HS-5 (cell line): ENCODE results near the gene ARID5B.

Experiments
- DNase-seq: peaks from one replicate; pipeline ENCODE4 v3.0.0-alpha.2; 2012; ENCODE audit warnings: low read depth

The ARID5B gene

DNA sequence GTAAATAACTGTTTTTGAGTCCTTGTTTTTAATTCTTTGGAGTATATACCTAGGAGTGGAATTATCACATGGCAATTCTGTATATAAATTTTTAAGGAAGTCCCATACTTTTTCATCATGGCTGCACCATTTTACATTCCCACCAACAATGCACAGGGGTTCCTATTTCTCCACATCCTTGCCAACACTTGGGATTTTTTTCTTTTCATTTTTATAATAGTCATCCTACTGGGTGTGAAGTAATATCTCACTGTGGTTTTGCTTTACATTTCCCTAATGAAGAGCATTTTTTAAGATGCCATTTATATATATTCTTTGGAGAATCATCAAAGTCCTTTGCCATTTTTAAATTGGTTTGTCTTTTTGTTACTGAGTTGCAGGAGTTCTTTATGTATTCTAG lies 89.7 kb downstream of the ARID5B start:
- DNase-seq: no peak

DNA sequence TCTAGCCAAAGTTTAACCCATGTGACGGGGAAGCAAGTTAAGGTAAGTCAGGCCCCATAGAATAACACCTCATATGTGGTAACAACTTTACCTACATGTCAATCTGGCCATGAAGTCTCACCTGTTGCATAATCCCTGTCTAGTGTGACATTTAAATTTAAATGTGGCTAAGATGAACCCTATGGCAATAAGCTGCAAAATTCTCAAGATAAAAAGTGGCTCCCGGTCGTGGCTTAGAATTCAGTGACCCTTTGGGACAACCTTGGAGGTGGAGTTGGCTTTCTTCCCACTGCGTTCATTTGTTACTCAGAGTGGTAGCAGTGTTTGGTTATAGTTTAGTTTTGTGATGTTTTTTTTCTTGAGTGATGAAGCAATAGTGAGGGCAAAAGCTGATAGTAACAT lies 90.6 kb downstream of the ARID5B start:
- DNase-seq: no peak

DNA sequence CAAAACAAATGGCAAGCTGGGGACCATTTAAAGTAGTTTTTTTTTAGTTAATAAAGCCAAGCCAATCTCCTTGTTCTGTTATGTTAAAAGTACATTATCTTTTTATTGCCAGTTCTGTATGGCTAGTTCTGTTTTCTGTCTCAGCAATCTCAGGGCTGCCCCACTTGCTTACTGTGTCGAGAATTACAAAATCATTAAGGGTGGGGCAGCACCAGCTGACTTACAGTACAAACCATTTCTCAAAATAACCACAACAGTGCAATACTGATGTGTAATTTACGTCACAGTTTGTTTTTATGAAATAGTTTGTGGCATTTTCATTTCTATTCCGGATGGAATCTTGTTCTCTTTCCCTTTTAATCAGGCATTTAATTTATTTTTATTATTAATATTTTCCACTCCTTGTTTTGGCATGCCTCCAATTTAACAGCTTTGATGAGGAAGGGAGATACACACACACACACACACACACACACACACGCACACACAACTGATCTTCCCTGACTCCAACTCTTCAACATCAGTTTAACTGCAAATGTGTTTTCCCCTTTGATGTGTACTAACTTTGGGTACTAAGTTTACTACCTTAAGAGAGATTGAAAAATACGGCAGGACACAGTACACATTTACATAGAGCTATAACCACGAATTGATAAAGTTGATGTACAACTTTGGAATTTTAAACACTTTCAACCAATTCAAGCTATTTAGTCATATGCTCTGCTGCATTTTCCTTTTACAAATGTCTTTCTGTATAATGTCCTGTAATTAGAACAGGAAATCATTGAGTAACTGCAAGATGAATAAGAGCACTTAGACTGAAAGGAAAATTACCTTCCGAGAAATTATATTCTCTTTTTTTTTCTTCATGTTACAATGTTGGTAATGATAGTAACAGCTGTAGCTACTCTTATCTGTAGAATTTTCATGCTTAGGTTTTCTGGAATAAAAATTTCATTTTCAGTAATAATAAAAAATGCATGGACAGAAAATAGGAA lies 91.5 kb downstream of the ARID5B start:
- DNase-seq: peak; percentile 37

DNA sequence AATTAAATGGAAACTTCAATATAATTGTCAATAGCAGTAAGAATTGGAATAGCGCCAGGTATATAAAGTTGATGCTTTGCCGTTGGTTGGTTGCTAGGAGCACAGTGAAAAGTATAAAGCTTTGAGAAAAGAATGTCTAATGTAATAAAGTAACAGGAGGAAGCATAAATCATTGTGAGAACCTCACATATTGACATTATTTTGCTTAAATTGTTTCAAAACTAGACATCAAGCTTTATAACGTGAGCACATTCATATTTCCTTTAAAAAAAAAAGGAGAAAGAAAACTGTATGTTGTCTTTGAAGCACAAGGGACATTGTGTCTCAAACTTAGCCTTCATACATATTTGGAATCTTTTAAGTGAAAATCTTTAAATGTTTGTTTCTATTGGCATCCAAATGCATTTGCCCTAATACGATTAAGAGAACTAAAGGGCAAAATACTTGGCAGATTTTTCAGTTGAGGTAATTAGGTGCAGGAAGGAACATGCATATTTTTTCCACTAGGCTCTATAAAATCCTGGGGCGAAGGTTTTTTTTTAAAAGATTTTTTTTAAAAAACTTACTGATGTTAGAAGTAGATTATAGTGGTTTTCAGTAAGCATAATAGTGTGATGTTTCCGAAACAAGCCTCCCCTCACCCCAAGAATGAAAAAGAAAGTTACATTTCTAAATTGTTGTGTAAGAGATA lies 92.4 kb downstream of the ARID5B start:
- DNase-seq: no peak

DNA sequence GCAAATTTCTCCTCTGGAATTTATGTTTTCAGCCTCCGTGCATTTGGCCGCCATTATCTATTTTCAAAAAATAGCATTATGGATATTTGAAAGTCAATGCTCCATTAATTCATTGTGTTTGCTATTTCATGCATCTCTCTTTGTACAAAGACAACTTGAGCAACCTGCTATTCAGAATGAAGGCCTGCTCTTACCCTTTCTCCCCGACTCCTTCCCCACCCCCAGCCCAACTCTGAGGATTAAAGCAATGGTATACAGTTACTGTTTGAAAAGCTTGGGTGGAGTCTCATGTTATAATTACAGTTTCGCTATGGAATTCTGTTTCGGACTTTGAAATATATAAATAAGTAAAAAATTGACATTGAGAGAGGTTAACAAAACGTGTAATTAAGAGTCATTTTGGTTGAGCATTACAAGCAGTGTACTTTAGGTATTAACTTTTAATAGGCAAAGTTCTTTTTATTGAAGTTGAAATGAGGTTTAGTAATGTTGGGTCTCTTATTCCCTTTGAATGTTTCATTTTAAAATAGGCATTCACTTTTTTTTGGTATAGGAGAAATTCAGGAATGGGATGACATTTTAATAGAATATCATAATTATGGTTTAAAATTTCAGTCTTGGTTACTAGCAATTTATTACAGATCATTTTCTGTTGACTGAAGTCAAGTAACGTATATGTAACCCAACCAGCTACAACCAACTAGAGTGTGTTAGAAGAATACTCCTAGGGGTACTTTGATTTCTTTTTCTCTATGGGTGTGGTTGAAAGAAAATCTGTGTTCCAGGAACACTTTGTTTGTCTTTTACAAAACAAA lies 93.1 kb downstream of the ARID5B start:
- DNase-seq: no peak

DNA sequence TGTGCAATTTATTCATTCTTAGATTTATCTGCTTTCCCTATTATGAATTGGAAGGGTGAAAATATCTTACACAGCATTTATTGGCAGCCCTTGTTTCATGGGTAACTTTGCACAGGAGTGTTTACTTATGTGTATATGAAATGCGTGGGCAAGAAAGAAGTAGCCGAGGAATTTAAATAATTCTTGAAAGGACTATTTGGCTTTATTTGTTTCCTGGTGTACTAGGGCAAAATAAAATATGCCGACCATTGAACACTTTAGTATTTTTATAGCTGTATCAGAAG lies 93.7 kb downstream of the ARID5B start:
- no peak for DNase-seq

DNA sequence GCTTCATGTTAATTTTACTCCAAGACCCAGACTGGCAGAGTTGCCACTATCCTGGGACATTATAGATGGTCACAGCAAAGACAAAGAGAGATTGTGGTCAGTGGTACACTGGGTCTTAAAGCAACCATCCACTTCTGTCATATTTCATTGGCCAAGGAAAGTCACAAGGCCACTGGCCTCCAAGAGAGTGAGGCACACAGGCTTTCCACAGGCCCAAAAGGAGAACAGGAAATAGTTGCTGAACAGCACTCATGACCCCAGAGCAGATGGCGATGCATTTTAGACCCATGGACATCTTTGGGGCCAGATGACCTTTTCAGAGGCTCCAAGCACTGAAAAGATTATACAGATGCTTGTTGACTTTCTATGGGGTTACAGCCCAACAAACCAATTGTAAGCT lies 97.4 kb downstream of the ARID5B start:
- DNase-seq: no peak

DNA sequence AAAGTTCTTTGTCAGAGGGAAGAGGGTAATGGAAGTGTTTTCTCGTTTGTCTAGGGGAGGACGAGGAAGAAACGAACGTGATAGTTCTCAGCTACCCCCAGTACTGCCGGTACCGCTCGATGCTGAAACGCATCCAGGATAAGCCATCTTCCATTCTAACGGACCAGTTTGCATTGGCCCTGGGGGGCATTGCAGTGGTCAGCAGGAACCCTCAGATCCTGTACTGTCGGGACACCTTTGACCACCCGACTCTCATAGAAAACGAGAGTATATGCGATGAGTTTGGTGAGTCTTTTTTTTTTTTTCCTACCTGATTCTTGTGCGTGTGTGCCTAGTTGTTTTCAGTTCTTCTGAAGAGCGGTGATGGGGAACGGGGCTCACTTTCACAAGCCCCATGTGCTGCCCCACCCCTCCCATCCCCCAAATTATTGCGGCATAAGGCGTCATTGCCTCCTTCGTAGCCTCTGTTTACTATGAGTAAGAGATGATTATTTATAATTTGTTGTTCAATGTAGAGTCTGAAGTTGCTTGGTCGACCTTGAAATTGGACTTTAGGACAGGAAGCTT lies 98.6 kb downstream of the ARID5B start:
- no peak for DNase-seq

DNA sequence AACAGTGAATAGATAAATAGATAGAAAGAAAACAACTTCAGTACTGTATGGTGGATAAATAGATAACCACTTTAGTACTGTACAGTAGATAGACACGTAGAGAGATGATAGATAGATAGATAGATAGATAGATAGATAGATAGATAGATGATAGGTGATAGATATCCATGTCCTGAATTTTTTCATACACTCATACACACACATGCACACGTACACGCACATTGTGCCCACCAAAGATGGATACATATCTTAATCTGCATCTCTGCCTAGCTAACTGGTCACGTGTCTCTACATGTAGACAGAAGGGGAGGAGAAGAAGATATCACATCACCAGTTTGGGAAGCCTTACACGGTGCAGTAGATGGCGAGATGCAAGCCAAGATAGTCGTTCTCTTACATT lies 99.2 kb downstream of the ARID5B start:
- DNase-seq: no peak

DNA sequence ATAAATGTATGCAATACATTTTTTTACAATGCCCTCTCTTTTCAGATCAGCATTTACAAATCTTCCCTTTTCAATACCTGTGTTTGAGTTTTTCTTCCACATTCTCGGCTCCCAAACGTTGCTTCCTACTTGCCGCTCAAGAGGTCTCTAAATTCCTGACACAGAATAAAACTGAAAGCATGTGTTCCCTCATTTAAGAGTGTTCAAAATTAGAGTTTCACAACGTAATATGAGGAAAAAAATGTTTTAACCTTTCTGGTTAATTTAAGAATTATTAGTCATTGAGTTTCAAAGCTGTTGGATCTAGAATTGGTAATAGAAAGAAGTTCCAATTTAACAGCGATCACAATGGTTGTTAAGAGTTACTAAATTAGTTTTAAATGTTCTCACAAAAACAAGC lies 100.4 kb downstream of the ARID5B start:
- no peak for DNase-seq

DNA sequence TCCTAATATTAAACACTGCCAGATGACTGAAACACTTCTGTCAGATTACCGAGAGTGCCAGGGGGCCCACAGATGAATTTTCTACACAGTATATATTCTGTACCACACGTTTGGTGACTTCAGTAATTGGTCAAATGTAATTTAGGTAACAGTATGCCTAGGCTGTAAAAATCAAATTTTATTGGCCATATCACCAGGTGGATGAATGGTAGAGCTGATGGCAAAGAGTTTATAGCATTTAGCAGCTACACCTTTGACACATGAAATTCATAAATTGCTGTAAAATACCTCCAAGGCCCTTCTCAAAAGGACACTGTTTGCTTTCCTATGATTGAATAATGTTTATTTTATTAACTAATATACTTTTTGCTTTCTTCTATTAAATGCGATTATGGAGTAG lies 101.3 kb downstream of the ARID5B start:
- DNase-seq: no peak

DNA sequence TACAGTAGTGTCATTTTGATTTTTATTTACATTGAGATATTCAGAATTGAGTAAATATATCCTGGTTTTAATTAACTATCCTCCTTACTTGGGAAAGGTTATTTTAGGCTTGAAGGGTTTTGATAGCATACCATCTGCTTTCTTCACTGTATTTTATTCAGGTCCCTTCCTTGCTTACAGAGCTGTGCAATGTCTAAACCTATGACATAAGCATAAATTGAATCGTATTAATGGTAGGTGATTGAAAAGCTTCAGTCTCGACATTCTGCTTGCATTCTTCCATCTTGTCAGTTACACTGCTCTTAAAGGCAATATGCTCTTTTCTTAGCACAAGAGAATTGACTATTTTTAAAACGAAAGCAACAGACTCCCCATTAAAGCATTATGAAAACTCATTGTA lies 102.5 kb downstream of the ARID5B start:
- DNase-seq: no peak

DNA sequence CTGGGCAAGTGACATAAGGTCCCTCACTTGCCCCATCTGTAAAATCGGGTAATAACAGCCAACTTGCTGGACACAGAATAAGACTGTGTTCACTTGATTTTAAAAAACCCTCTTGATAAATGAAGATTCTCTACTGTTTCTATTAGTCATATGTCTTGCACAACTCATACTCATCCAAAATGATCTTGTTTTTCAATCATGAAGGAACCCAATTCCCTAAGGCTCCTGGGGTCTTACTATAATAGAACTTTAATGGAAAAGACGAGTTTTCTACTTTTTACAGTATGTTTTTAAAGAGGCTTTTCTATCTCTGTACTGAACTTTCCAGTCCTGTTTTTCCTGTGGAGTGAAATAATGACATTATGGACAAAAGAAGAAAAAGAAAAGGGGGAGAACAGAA lies 103.8 kb downstream of the ARID5B start:
- DNase-seq: no peak

DNA sequence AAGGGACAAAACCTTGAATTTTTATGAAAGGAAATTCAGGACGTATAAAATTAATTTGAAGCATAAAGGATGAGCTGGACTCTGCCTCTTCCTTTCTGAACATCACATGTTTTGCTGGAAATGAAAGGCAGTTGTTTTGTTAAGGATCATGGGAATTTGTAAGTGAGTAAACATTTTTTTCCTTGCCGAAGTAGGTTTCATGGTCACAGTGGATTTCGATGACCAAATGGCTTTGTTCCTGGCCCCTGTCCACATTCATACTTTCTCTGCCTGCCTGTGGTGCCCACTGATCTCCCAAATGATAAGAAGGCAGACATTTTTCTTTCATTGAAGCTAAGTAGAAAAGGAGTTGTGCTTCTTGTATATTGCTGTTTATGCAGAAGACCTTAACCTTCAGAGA lies 104.2 kb downstream of the ARID5B start:
- DNase-seq: no peak

DNA sequence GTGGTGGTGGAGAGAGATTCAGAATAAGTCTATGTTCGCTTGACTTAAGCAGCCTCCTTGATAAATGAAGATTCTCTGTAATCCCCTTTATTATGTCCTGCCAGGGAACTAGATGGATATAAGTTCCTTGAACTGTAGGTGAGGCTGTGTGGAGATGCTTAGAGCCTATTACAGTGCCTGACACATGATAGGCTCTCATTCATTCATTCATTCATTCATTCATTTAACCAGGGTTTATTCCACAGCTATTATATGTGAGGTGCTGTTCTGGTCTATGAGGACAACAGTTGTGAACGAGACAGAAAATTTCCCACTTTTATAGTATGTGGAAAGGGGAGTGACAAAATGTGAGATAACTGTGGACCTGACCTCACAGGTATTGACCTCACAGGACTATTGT lies 105.6 kb downstream of the ARID5B start:
- DNase-seq: no peak

DNA sequence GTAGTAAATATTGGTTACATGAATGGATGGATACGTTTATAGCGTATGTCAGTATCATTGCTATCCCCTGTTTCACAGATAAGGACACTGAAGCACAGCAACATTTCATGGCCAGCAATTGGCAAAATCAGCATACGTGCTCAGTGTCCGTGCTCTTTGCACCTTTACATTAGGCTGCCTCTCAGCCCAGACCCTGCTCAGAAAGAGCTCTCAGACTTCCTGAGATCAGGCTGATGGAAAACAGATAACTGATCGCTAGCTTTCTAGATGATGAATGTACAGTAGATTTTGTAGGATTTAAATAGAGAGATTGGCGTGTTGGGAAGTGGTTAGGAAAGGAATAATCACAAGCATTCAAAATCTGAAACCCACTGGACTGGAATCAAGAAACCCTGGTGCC lies 106.7 kb downstream of the ARID5B start:
- no peak for DNase-seq

DNA sequence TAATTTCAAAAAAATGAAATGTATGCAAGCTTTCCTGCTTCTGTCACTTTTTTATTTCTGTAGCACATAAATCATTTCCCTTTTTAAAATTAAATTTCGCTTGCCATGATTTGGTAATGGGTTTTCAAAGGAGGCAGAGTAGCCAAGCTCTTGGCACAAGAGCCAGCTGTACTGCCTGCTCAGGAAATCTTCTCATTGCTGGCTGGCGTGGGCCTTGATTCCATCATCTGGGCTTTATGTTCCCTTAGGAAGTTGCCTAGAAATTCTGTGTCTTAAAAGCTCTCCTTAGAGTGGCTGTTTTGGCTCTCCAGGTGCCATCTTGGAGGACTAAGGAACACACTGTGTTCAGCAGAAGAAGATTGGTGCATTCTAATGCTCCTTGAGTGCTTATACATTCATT lies 107.4 kb downstream of the ARID5B start:
- no peak for DNase-seq

DNA sequence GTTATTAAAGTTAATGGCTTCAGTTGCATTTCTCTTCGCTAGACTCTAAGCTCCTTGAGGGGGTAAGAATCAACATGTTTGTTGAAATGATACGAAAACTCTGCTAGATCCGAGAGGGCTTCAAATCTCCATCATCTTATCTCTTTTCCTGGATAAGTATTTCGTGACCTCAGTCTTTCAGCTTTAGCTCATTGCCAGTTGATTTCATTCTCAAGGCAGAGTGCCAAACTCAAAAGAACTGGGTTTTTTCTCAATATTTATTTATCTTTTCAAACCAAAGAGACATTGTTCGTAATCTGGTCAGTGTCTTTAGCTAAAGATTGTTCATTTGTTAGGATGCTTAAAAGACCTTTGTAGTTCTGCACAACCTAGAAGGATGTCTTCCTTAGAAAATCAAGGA lies 108.9 kb downstream of the ARID5B start:
- DNase-seq: no peak

DNA sequence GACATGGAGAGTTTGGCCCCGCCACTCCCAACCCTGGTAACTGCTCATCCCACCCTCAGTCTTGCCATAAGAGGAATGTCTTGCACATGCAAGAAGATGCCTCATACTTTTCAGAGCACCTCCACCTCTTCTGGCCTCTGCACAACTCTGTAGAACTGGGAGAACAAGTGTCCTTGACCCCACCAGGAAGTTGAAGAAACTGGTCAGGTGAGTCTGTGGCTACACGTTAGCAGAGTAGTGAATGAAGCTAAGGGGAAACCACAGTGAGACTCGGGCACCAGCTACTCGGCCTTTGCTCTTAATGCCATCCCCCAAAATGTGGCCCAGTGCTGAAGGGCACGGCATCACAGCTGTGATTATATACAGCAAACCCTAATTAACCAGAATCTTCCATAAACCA lies 110.1 kb downstream of the ARID5B start:
- DNase-seq: no peak

DNA sequence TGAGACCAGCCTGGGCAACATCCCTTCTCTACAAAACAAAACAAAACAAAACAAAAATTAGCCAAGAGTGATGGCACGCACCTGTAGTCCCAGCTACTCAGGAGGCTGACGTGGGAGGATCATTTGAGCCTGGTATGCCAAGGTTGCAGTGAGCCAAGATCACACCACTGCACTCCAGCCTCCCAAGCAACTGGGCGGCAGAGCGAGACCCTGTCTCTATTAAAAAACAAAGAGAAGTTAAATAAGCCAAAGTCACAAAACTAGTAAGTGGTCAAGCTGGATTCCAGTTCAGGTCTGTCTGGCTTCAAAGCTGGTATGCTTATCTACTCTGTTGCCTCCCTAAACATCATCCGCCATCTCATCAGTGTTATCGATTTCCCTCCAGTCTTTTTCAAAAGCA lies 110.8 kb downstream of the ARID5B start:
- no peak for DNase-seq

DNA sequence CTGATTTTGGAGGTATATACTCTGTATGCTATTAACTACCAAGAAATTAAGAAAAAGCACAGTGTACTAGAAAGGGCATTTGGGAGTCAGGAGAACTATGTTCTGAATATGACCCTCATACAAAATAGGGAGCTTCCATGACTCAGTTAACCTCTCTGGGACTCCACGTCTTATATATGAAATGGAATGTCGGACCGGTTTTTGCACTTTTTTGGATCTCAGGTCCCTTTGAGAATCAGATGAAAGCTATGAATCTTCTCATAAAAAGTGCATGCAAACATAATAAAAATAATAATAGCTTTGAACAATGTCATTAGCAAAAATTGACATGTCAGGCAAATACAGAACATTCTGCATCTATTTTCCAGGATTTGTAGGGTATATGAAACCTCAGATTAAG lies 113.0 kb downstream of the ARID5B start:
- no peak for DNase-seq

DNA sequence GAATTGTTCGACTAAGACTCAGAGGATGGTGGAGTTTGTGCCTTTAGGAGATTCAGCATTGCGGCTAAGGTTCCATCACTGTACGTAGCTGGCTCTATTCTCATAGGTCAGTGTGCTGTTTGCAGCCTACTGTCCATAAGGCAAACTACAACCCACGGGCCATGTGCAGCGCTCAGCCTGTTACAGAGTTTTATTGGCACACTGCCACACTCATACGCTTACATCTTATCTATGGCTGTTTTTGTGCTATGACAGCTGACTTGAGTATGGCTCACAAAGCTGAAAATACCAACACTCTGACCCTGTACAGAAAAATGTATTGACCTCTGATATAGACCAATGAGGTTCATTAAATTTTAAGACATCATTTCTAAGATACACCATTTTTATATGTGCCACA lies 114.5 kb downstream of the ARID5B start:
- no peak for DNase-seq
